GM23248 (cell line): Measurements from ENCODE around the gene LYRM4. TPM values are rescaled to one million over a fixed set of nuclear protein-coding genes. Genes with fewer than 3 reads are reported as not detected.

ENCODE experiments used
- DNase-seq: peaks from one replicate; pipeline ENCODE4 v3.0.0-alpha.2; 2015
- H2AFZ ChIP-seq: fragments of 200-600 bp; sonication (generic); 2 replicates; pipeline ENCODE4 v1.6.1; 2016; ENCODE audit warnings: antibody characterized with exemption
- H3F3A ChIP-seq: fragments of 200-600 bp; sonication (generic); 2 replicates; pipeline ENCODE4 v1.6.1; 2016; ENCODE audit warnings: mild to moderate bottlenecking, antibody characterized with exemption, mixed run types; ENCODE audit not compliant: insufficient read depth
- H3K27ac ChIP-seq: fragments of 200-600 bp; sonication (generic); 2 replicates; pipeline ENCODE4 v1.5.1; 2016; ENCODE audit warnings: mild to moderate bottlenecking
- H3K27me3 ChIP-seq: fragments of 200-600 bp; sonication (generic); replicated peaks from 2 replicates; pipeline ENCODE4 v1.6.1; 2016; ENCODE audit warnings: mild to moderate bottlenecking; ENCODE audit not compliant: insufficient read depth
- H3K36me3 ChIP-seq: fragments of 200-600 bp; sonication (generic); 2 replicates; pipeline ENCODE4 v1.6.1; 2016; ENCODE audit warnings: low read depth, mild to moderate bottlenecking
- H3K4me1 ChIP-seq: fragments of 200-600 bp; sonication (generic); 2 replicates; pipeline ENCODE4 v1.6.1; 2016; ENCODE audit warnings: mild to moderate bottlenecking; ENCODE audit not compliant: insufficient read depth
- H3K4me2 ChIP-seq: fragments of 200-600 bp; sonication (generic); one replicate; pipeline ENCODE4 v1.6.1; 2016; ENCODE audit warnings: mild to moderate bottlenecking; ENCODE audit not compliant: unreplicated experiment
- H3K4me3 ChIP-seq: fragments of 200-600 bp; sonication (generic); 2 replicates; pipeline ENCODE4 v1.5.1; 2016; ENCODE audit warnings: mild to moderate bottlenecking
- H3K79me2 ChIP-seq: fragments of 200-600 bp; sonication (generic); 2 replicates; pipeline ENCODE4 v1.6.1; 2016; ENCODE audit warnings: mild to moderate bottlenecking; ENCODE audit not compliant: insufficient read depth
- H3K9ac ChIP-seq: fragments of 200-600 bp; sonication (generic); 2 replicates; pipeline ENCODE4 v1.6.1; 2016; ENCODE audit warnings: mild to moderate bottlenecking
- H3K9me2 ChIP-seq: fragments of 200-600 bp; sonication (generic); 2 replicates; pipeline ENCODE4 v1.6.1; 2016; ENCODE audit warnings: mixed run types, mild to moderate bottlenecking, moderate library complexity; ENCODE audit not compliant: insufficient read depth
- H3K9me3 ChIP-seq: fragments of 200-600 bp; sonication (generic); one replicate; pipeline ENCODE4 v1.6.1; 2017; ENCODE audit warnings: low read depth
- H4K20me1 ChIP-seq: fragments of 200-600 bp; sonication (generic); 2 replicates; pipeline ENCODE4 v1.6.0; 2016; ENCODE audit not compliant: insufficient read depth
- EZH2 ChIP-seq: fragments of 200-600 bp; sonication (generic); IDR thresholded peaks from 2 replicates; pipeline ENCODE4 v1.6.1; 2018; ENCODE audit warnings: antibody characterized with exemption, mild to moderate bottlenecking; ENCODE audit not compliant: insufficient read depth, poor library complexity, severe bottlenecking
- EZH2phosphoT487 ChIP-seq: fragments of 200-600 bp; sonication (generic); IDR thresholded peaks from 2 replicates; pipeline ENCODE4 v1.6.1; 2018; ENCODE audit warnings: antibody characterized with exemption, moderate library complexity, mild to moderate bottlenecking, low read depth; ENCODE audit not compliant: insufficient read depth
- WGBS, 2 experiments: methylation state at CpG; one replicate each; pipeline ENCODE4 v1.1.6; 2015 to 2017; ENCODE audit warnings: low lambda C conversion rate in 2 of 2, low coverage in 1 of 2; ENCODE audit errors: missing lambda C conversion rate in 2 of 2; 5-methylcytosine and 5-hydroxymethylcytosine counted together
- in situ Hi-C: fragments of 300-500 bp; cut with MboI; formaldehyde crosslinking; loops from 2 replicates; pipeline ENCODE4 v1.15.0; 2020
- polyA plus RNA-seq: library from polyadenylated mRNA; unstranded; fragments of >200 nt; fragmentation: Nextera tagmentation; extraction: Ambion mirVana; gene quantifications from 2 replicates; pipeline ENCODE4 v1.2.1, GENCODE V29; 2016
- total RNA-seq: library from RNA; depleted of rRNA; stranded (reverse); fragments of >200 nt; shearing (Covaris generic); gene quantifications from 2 replicates; pipeline ENCODE4 v1.2.3, GENCODE V29; 2014

LYRM4 gene
- total and polyA plus RNA-seq, 2 experiments from 2014 or later = 27.1 to 28.0 TPM

GRCh38 chr6:5261545-5262109, 877 bp upstream of the LYRM4 start:
- 1% methylated on average over 16 to 19 of the region's 19 CpGs for WGBS, 2 experiments
- H3K4me2 ChIP-seq = peak overlapping the region; percentile 97
- peaks cover 65% of the 10 kb centered on the region for H3K79me2 ChIP-seq
- H3K4me1 ChIP-seq = peaks cover 15% of the 10 kb centered on the region
- peak overlapping the region; percentile 93 for H3K4me3 ChIP-seq
- no peaks in the 10 kb centered on the region for H3K9me3 ChIP-seq
- no peak for TF ChIP-seq EZH2phosphoT487
- TF ChIP-seq EZH2 = no peak
- in situ Hi-C loops = no loop called here
- H3F3A ChIP-seq = peaks cover 11% of the 10 kb centered on the region
- H4K20me1 ChIP-seq = no peaks in the 10 kb centered on the region
- H3K9me2 ChIP-seq = no peaks in the 10 kb centered on the region
- DNase-seq = no peak
- peak overlapping the region; percentile 91 for H3K9ac ChIP-seq
- H3K27me3 ChIP-seq = no peaks in the 10 kb centered on the region
- H3K27ac ChIP-seq = peak overlapping the region; percentile 91
- H2AFZ ChIP-seq = peak overlapping the region; percentile 97
- no peaks in the 10 kb centered on the region for H3K36me3 ChIP-seq

- Histone ChIP-seq H3K4me3 (peak overlapping the region; percentile 93), H3K4me1 (peaks cover 15% of the 10 kb centered on the region), H3K27ac (peak overlapping the region; percentile 91), H2AFZ (peak overlapping the region; percentile 97), H3K36me3 (no peaks in the 10 kb centered on the region), H3K79me2 (peaks cover 59% of the 10 kb centered on the region), H3K9me2 (no peaks in the 10 kb centered on the region), H3K27me3 (no peaks in the 10 kb centered on the region), H3K4me2 (peak overlapping the region; percentile 99), H3K9me3 (no peaks in the 10 kb centered on the region), H3F3A (peaks cover 11% of the 10 kb centered on the region), H4K20me1 (no peaks in the 10 kb centered on the region), H3K9ac (peak overlapping the region; percentile 91)
- in situ Hi-C loops = no loop called here
- peak; percentile 78 for DNase-seq
- 5 to 7% methylated on average over 8 to 19 of the region's 22 CpGs for WGBS, 2 experiments
- TF ChIP-seq EZH2phosphoT487 (no peak), EZH2 (no peak)
Observed at GRCh38 chr6:5260111-5260620, 584 bp downstream of the LYRM4 start.

- peaks cover 11% of the 10 kb centered on the region for H3F3A ChIP-seq
- no peaks in the 10 kb centered on the region for H3K9me3 ChIP-seq
- peak overlapping the region; percentile 93 for H3K4me3 ChIP-seq
- H3K4me1 ChIP-seq = peaks cover 15% of the 10 kb centered on the region
- peak overlapping the region; percentile 99 for H3K4me2 ChIP-seq
- H3K9me2 ChIP-seq = no peaks in the 10 kb centered on the region
- in situ Hi-C loops = no loop called here
- DNase-seq = no peak
- 64 to 68% methylated on average over 3 of the region's 3 CpGs for WGBS, 2 experiments
- H3K27me3 ChIP-seq = no peaks in the 10 kb centered on the region
- no peak for TF ChIP-seq EZH2phosphoT487
- no peak for TF ChIP-seq EZH2
- peaks cover 55% of the 10 kb centered on the region for H3K79me2 ChIP-seq
- H3K27ac ChIP-seq = peak overlapping the region; percentile 91
- no peaks in the 10 kb centered on the region for H3K36me3 ChIP-seq
- peak overlapping the region; percentile 91 for H3K9ac ChIP-seq
- no peaks in the 10 kb centered on the region for H4K20me1 ChIP-seq
- peak overlapping the region; percentile 97 for H2AFZ ChIP-seq
Observed at GRCh38 chr6:5259428-5259827, 1.3 kb downstream of the LYRM4 start.

- Histone ChIP-seq H3K9me2 (no peaks in the 10 kb centered on the region), H3K9me3 (no peaks in the 10 kb centered on the region), H3F3A (peaks cover 11% of the 10 kb centered on the region), H4K20me1 (no peaks in the 10 kb centered on the region), H2AFZ (no peak overlapping the region), H3K9ac (no peak overlapping the region), H3K4me1 (peaks cover 10% of the 10 kb centered on the region), H3K27ac (no peak overlapping the region), H3K79me2 (peaks cover 39% of the 10 kb centered on the region), H3K4me3 (no peak overlapping the region), H3K27me3 (no peaks in the 10 kb centered on the region), H3K36me3 (no peaks in the 10 kb centered on the region), H3K4me2 (no peak overlapping the region)
- TF ChIP-seq EZH2phosphoT487 = no peak
- TF ChIP-seq EZH2 = no peak
- no peak for DNase-seq
- WGBS, 2 experiments = 93 to 95% methylated on average over 8 of the region's 8 CpGs
- in situ Hi-C loops = no loop called here
Observed at GRCh38 chr6:5257400-5257799, 3.4 kb downstream of the LYRM4 start.
